ENCODE data around the gene KDM3B.

Gene KDM3B

GRCh38 chr5:138452720-138453119 lies 100.2 kb downstream of the KDM3B start (continued):
- TF ChIP-seq PATZ1 (CRISPR knock-in tag; IDR thresholded peaks at IDR 0.05; ENCODE audit: borderline replicate concordance) (no peak), PPARA (CRISPR knock-in tag; IDR thresholded peaks at IDR 0.05; ENCODE audit: borderline replicate concordance) (no peak), CSDC2 (CRISPR knock-in tag; IDR thresholded peaks at IDR 0.05) (no peak), GLIS3 (CRISPR knock-in tag; IDR thresholded peaks at IDR 0.05) (no peak), ESRRG (CRISPR knock-in tag; IDR thresholded peaks at IDR 0.05) (no peak), OSR1 (CRISPR knock-in tag; IDR thresholded peaks at IDR 0.05) (no peak), BACH2 (CRISPR knock-in tag; IDR thresholded peaks at IDR 0.05; ENCODE audit: borderline replicate concordance) (no peak), ISL1 (CRISPR knock-in tag; IDR thresholded peaks at IDR 0.05) (no peak)

- no peak for ATAC-seq
- TF ChIP-seq ZFP3 (CRISPR knock-in tag; IDR thresholded peaks at IDR 0.05): no peak
- no peak for TF ChIP-seq ZFP30 (CRISPR knock-in tag; IDR thresholded peaks at IDR 0.05)
- TF ChIP-seq ESRRG (CRISPR knock-in tag; IDR thresholded peaks at IDR 0.05): no peak
- no peak for TF ChIP-seq TCF4 (CRISPR knock-in tag; IDR thresholded peaks at IDR 0.05; ENCODE audit: borderline replicate concordance)
- TF ChIP-seq CREB5 (CRISPR knock-in tag; IDR thresholded peaks at IDR 0.05; ENCODE audit: low read depth): no peak
- TF ChIP-seq ZC3H10 (CRISPR knock-in tag; IDR thresholded peaks at IDR 0.05): no peak
- TF ChIP-seq RARB (CRISPR knock-in tag; IDR thresholded peaks at IDR 0.05): no peak
- TF ChIP-seq TOX (CRISPR knock-in tag; IDR thresholded peaks at IDR 0.05; ENCODE audit: borderline replicate concordance): no peak
- TF ChIP-seq ISL1 (CRISPR knock-in tag; IDR thresholded peaks at IDR 0.05): no peak
- no peak for TF ChIP-seq ARNTL (CRISPR knock-in tag; IDR thresholded peaks at IDR 0.05; ENCODE audit: borderline replicate concordance, low read depth)
- no peak for TF ChIP-seq SNAI2 (CRISPR knock-in tag; IDR thresholded peaks at IDR 0.05)
- TF ChIP-seq ZNF8 (CRISPR knock-in tag; IDR thresholded peaks at IDR 0.05): no peak
- TF ChIP-seq BACH2 (CRISPR knock-in tag; IDR thresholded peaks at IDR 0.05; ENCODE audit: borderline replicate concordance): no peak
- TF ChIP-seq GLIS3 (CRISPR knock-in tag; IDR thresholded peaks at IDR 0.05): no peak
- no peak for TF ChIP-seq CSDC2 (CRISPR knock-in tag; IDR thresholded peaks at IDR 0.05)
- no peak for TF ChIP-seq PATZ1 (CRISPR knock-in tag; IDR thresholded peaks at IDR 0.05; ENCODE audit: borderline replicate concordance)
- no peak for TF ChIP-seq ZNF565 (CRISPR knock-in tag; conservative IDR thresholded peaks at IDR 0.05; ENCODE audit: low read depth)
- TF ChIP-seq OSR1 (CRISPR knock-in tag; IDR thresholded peaks at IDR 0.05): no peak
- no peak for TF ChIP-seq CSRNP3 (CRISPR knock-in tag; IDR thresholded peaks at IDR 0.05)
- no peak for TF ChIP-seq TSHZ2 (CRISPR knock-in tag; IDR thresholded peaks at IDR 0.05)
These were observed 101.1 kb downstream of the KDM3B start for GRCh38 chr5:138453590-138453989.

GRCh38 chr5:138454121-138454520 lies 101.6 kb downstream of the KDM3B start:
- ATAC-seq: no peak
- no peak for TF ChIP-seq PATZ1 (CRISPR knock-in tag; IDR thresholded peaks at IDR 0.05; ENCODE audit: borderline replicate concordance)
- TF ChIP-seq ISL1 (CRISPR knock-in tag; IDR thresholded peaks at IDR 0.05): no peak
- TF ChIP-seq CSDC2 (CRISPR knock-in tag; IDR thresholded peaks at IDR 0.05): no peak
- TF ChIP-seq ZFP30 (CRISPR knock-in tag; IDR thresholded peaks at IDR 0.05): no peak

Measured in SK-N-SH treated with all-trans-retinoic acid at 6 μM for 48 hours (cell line).